ENCODE measurements around the gene RAB24.
A peak's percentile ranks its signal among the peaks of the same experiment; 100 is the strongest.
"Not testable (repeated sequence)": the region's sequence is repeated elsewhere in the genome, so short reads cannot be mapped to it uniquely, and the experiment has no call there.

RAB24 gene

DNA sequence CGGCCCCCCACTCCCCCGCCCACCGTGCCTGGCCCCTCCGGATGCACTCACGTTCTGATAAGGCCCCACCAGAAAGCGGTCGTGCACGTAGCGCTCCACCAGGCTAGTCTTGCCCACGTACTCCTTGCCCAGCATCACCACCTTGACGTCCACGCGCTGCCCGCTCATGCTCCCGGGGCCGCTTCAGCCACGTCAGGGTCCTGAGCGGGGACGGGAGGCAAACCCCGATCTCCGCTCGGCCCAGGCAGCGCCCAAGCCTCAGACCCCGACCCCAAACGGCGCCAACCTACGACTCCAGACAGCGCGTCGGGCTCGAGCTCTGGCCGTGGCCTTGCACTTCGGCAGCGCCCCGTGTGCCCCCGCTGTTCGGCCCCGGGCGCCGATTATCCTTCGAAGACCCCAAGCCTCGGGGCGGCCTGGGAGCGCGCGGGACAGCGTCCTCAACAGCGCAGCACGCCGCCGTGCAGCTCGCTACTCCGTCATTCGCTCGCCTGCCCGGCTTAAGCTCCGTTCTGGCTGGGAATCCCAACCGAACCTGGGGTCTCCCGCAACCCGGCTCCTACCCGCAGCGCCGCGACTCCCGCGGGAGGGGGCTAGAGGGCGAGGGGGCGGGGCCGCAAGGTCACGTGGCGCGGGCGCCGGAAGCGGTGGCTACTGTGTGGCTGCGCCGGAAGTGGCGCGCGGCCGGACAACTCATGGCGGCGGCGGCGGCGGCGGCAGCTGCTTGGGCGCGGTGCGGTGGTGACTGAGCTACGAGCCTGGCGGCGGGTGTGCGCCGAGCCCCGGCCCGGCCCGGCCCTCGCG lies at the start of gene RAB24, which contains the start of gene PRELID1:
RAB24 (minus strand) TSS at position 599 of the 804 bp plus-strand sequence; CDS start at position 168, 431 bp downstream.
PRELID1 (plus strand) TSS at position 679 of the 804 bp plus-strand sequence. CDS start 187 bp downstream, outside the sequence.
- ATAC-seq, result peak; percentile 76 to 84

DNA sequence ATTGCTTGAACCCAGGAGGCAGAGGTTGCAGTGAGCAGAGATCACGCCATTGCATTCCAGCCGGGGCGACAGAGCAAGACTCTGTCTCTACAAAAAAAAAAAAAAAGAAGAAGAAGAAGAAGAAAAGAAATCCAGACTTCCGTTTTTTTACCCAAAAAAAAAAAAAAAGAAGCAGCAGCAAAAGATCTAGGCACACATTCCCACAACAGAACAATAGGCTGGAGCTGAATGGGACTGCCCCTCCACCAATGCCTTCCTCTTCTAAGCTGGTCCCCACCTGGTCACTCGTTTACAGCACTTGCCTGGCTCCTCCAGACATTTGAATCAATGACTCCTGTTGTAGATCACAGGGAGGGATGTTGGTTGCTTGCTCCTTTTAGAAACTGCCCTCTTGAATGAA lies 49.6 kb upstream of the RAB24 start:
- no peak for ATAC-seq

DNA sequence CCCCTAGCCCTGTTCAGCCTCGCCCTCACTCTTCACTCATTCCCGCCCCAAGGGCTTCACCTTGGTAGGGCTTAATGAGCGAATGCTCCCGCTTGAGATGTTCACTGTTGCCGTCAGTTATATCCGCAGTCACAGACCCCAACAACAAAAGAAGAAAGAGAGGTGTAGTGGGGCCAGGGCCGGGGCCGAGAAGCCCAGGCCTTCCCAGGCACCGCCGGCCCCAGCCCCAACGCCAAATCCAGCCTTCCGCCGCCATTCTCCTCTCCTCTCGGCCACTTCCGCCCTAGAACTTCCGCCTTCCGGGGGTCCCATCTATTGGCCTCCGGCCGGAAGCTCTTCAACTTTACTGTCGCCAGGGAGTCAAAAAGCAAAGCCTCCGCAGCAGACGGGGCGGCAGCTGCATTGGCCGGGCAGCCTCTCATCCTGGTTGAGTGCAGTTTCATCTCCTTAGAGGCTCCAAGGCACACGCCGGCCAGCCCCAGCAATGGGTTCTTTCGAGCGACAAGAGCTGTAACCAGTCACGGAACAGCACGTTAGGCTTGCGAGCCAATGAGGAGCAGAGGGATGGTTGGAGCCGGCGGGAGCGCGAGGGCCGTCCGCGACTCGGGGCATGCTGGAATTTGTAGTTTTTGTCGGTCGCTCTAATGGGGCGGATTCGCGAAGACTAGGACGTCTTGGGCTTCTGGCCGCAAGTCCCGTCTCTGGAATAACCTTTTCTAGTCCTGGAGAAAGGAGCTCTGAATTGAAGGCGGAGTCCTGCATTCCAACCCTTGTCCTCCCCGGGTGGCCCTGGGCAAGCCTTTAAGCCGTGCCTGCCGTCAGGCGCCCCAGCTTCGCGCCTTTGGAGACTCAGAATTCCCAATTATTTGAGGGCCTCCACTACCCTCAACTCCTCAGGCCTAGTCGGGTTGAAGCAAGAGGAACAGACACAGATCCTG lies 48.1 kb upstream of the RAB24 start, which contains the start of gene LMAN2:
LMAN2 (minus strand) TSS at position 277 of the 938 bp plus-strand sequence; CDS start at position 256, 21 bp downstream.
- ATAC-seq, result peak; percentile 98

GRCh38 chr5:177350776-177351391 lies 47.4 kb upstream of the RAB24 start:
- ATAC-seq, result no peak

DNA sequence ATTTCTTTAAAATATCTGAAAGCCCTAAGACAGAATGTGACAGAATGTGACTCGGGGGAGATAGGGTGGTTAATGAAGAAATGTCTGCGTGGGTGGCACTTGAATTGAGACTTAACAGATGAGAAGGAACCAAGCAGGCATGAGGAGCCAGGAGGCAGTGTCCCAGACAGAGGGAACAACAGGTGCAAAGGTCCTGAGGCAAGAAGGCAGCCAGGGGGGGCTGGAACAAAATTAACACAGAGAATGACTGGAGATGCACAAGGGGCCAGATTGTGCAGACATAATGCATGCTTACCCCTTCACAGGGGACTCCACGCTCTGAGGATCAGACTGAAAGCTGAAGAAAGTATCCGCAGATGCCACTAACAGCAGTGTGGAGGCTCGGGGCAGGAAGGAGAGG lies 46.2 kb upstream of the RAB24 start:
- ATAC-seq, result no peak

DNA sequence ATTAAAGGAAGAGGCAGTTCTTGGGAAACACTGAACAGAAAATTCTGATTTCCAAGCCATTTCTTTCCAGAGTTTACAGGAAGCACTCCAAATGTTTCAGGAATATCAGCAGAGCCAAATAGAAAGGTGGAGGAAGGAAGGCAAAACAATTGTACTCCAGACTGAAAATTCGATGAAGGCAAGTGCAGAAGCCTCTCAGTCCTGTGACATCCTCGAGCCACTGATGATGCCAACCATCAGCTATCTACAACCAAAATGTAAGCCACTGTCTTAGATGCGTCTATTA lies 45.8 kb upstream of the RAB24 start:
- no peak for ATAC-seq

DNA sequence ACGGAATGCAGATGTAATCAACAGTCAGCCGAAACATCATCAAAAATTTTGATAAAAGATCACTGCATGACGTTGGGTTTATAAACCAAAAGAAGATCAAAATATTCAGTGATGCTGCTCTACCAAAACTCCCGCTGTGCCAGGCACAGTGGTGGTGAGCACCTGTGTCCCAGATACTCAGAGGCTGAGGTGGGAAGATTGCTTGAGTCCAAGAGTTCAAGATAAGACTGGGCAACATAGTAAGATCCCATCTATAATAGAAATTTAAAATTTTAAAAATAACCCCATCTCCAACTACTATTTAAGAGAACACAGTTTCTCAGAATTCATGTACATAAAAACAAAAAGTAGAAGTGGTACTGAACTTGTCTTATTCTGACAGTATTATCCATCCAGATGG lies 44.2 kb upstream of the RAB24 start:
- ATAC-seq, result no peak

- ATAC-seq, result no peak
Measured at GRCh38 chr5:177346820-177347219, 43.3 kb upstream of the RAB24 start.

DNA sequence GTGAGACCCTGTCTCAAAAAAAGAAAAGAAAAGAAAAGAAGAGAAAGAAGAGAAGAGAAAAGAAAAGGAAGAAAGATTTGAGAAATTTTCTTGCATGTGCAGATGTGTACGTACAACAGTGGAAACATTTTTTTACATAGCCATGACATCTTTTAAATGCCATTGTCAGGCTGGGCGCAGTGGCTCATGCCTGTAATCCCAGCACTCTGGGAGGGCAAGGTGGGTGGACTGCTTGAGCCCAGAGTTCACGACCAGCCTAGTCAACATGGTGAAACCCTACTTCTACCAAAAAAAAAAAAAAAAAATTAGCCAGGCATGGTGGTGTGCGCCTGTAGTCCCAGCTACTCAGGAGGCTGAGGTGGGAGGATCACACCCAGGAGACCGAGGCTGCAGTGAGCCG lies 41.4 kb upstream of the RAB24 start:
- ATAC-seq, result no peak

GRCh38 chr5:177343777-177344176 lies 40.3 kb upstream of the RAB24 start:
- no peak for ATAC-seq

DNA sequence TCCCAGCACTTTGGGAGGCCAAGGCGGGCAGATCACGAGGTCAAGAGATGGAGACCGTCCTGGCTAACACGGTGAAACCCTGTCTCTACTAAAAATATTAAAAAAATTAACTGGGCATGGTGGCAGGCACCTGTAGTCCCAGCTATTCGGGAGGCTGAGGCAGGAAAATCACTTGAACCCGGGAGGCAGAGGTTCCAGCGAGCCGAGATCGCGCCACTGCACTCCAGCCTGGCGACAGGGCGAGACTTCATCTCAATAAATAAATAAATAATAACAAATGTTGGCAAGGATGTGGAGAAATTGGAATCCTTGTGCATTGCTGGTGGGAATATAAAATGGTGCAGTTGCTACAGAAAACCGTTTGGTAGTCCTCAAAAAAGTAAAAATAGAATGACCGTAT lies 39.5 kb upstream of the RAB24 start:
- ATAC-seq, result not testable (repeated sequence)

DNA sequence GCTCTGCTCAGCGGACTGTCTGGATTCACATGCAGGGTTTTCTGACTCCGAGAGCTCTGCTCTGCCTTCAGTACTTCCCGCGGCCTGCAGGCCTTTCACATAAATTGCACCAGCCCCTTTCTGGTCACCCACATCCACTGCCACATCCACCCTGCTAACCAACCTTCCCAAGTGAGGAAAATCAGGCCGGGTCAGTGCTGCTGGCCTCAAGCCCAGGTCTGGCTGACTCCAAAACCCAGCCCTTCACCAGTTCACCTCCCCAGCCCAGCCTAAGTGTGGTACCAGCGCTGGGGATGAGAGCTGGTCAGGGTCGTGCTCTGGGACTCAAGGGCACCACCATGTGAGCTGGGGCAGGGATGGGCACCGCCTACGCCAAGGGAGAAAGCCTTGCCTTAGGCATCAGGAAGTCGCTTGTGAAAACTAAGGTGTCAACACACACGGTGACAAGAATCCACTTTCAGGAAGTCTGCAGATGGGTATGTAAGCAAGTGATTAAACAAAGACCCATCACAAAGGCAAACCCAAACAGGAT lies 35.7 kb upstream of the RAB24 start:
- no peak for ATAC-seq

- ATAC-seq, result no peak
Measured at GRCh38 chr5:177338251-177339106, 35.0 kb upstream of the RAB24 start.

DNA sequence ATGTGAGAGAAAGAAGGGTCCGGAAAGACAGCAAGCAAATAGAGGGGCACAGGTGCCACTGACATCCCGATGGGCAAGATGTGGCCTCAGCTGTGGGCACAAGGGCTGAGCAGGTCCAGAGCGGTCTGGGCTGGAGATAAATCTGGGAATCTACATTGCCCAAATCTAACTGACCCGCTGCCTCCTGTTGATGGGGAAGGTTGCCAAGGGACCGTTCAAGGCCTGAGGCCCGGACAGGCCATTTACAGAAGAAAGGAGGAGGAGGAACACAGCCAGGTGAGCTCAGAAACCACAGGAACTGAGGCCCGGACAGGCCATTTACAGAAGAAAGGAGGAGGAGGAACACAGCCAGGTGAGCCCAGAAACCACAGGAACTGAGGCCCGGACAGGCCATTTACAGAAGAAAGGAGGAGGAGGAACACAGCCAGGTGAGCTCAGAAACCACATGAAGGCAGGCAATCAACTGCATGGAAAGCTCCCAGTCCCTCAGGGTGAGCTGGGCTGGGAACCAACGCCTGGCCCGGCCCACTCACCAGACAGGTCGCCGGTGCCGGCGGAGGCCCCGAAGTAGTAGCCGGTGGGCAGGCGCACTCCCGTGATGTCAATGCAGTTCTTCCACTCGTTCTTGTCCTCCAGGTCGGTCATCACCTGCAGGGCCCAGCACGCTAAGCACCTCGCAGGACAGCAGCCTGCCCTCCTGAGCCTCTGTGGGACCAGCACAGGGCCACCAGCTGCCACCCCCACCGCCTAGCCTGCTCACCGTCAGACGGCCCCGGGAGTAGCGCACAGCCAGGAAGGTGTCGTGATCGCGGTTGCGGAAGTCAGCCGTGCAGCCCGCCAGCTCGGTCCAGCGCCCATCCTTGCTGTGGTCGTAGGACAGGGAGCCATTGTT lies 33.3 kb upstream of the RAB24 start:
- no peak for ATAC-seq

- peak in 1 of 2 donors; percentile 58 for ATAC-seq
Measured at GRCh38 chr5:177336112-177336511, 32.6 kb upstream of the RAB24 start.

- ATAC-seq, result no peak
Measured at GRCh38 chr5:177335701-177336065, 32.2 kb upstream of the RAB24 start.

- no peak for ATAC-seq
Measured at GRCh38 chr5:177334781-177335700, 31.5 kb upstream of the RAB24 start.

DNA sequence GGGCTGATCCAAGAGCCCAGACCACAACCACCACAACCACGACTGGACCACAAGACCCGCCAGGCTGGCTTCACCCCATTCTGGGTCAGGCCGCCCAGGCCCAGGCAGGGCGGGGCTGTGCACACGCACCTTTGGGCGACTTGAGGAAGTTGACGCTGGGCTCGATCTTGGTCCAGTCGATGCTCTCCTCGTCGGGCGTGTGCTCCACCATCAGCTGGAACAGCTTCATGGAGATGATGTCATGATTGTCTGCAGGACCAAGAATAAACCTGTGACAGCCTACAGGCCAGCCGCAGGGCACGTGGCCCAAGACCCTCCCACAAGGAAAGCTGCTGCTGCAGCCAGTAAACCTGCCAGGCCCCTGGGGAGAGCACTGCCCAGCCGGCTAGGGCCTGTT lies 30.6 kb upstream of the RAB24 start:
- ATAC-seq, result no peak

DNA sequence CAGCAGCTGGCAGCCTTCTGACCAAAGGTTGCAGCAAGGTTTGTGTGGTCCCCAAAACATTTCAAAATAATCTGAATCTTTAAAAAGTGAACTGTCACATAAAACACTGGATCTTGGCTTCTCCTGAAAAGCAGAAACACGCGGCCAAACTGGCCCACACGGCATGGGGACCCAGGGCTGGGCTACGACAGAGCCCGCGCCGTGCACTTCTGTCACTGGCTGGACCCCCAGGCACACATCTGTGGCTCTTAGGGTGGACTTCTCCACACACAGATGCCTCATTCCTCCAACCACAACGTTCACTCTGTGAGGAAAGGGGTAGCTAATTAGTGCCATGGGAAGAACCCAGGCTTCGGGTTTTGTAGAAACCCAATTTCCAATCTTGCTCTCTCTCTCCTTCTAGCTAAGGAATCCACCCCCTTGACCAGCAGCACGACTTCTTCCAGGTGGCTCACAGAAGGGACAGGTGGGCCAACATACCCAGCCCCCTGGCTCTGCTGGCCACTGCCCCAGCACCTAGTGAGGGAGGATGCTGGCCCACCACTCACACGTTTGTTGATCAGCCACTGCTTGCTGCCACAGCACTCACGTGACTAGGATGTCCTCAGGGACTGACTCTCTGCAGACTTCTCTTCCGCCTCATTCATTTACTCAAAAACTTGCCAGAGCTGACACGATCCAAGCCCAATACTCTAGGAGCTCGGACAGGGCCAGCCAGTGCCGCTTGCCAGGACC lies 30.1 kb upstream of the RAB24 start:
- no peak for ATAC-seq
